ENCODE results near the gene TROAP.

GRCh38 chr12:49327368-49327767 lies 4.3 kb downstream of the TROAP start:
- TF ChIP-seq CTCF (IDR thresholded peaks at IDR 0.05) = no peak
- TF ChIP-seq EZH2 (IDR thresholded peaks at IDR 0.05; ENCODE audit: borderline replicate concordance, insufficient read depth, low read depth, low read length, poor library complexity, severe bottlenecking) = no peak
